Upper lobe of left lung (tissue), 6 donors: ENCODE data around the gene PRORP. TPM values are rescaled to one million over a fixed set of nuclear protein-coding genes. Genes with fewer than 3 reads are reported as not detected.

Source experiments
- ATAC-seq, 2 donors: fragments of 200-7000 bp; cut with Tn5 transposase; one replicate each; pipeline ENCODE4 v1.9.1; 2022; ENCODE audit warnings: mild to moderate bottlenecking in 2 of 2, moderate library complexity in 2 of 2; ENCODE audit not compliant: low FRiP score in 2 of 2
- DNase-seq, 2 donors: peaks; one replicate each; pipeline ENCODE4 v3.0.0-alpha.2; 2019 to 2020
- H3K27ac ChIP-seq, 4 donors: fragments of 200-600 bp; sonication (generic); one replicate each; pipeline ENCODE4 v1.5.1; 2016 to 2019
- H3K27me3 ChIP-seq, 4 donors: fragments of 200-600 bp; sonication (generic); one replicate each; pipeline ENCODE4 v1.5.1; 2017 to 2019
- H3K36me3 ChIP-seq, 4 donors: fragments of 200-600 bp; sonication (generic); one replicate each; pipeline ENCODE4 v1.5.1; 2016 to 2019
- H3K4me1 ChIP-seq, 4 donors: fragments of 200-600 bp; sonication (generic); one replicate each; pipeline ENCODE4 v1.5.1; 2018 to 2019
- H3K4me3 ChIP-seq, 4 donors: fragments of 200-600 bp; sonication (generic); one replicate each; pipeline ENCODE4 v1.5.1; 2017 to 2019; ENCODE audit warnings: mild to moderate bottlenecking in 2 of 4, moderate library complexity in 1 of 4
- H3K9me3 ChIP-seq, 4 donors: fragments of 200-600 bp; sonication (generic); one replicate each; pipeline ENCODE4 v1.5.1; 2018 to 2019
- CTCF ChIP-seq, 6 experiments: fragments of 450-650 bp in 4 of 6; fragments of 200-600 bp in 2 of 6; sonication (generic) in 2 of 6; IDR thresholded peaks; one replicate each; pipeline ENCODE4 v1.5.1; 2016 to 2019; ENCODE audit warnings: antibody characterized with exemption in 6 of 6
- EP300 ChIP-seq, 4 donors: sonication (generic); formaldehyde crosslinking; IDR thresholded peaks; one replicate each; pipeline ENCODE4 v1.5.1; 2017; ENCODE audit warnings: antibody characterized with exemption in 4 of 4, control low read depth in 2 of 4
- POLR2A ChIP-seq, 4 donors: fragments of 450-650 bp; IDR thresholded peaks; one replicate each; pipeline ENCODE4 v1.5.1; 2016 to 2017; ENCODE audit warnings: antibody characterized with exemption in 4 of 4, mild to moderate bottlenecking in 2 of 4
- POLR2AphosphoS5 ChIP-seq, 2 donors: sonication (generic); formaldehyde crosslinking; IDR thresholded peaks; one replicate each; pipeline ENCODE4 v1.5.1; 2017; ENCODE audit warnings: antibody characterized with exemption in 2 of 2
- WGBS, 2 donors: methylation state at CpG; one replicate each; pipeline ENCODE4 v1.1.5; 2017 to 2018; 5-methylcytosine and 5-hydroxymethylcytosine counted together
- total RNA-seq, 6 donors: library from RNA; depleted of rRNA in 4 of 6; stranded (reverse); fragments of >200 nt in 4 of 6; gene quantifications; one replicate each; pipeline versions ENCODE4 v1.1.0 to v1.2.1, GENCODE V29; 2016 to 2021
- donor health status: DM: no; HTN: no; CAD: no; lungs with moderate emphysema.
- donor health status: DM: no; HTN: yes; CAD: no; lungs with severe emphysema.

The PRORP gene
- total RNA-seq, 6 donors from 2014 or later, result 19.0 to 43.3 (median 30.2) TPM

GRCh38 chr14:35122696-35123387 is 490 bp downstream of the PRORP start:
- peaks cover 17 to 41% (median 23%) of the 10 kb centered on the region in 4 donors for H3K4me1 ChIP-seq
- ATAC-seq (peak; percentile 8 to 47), DNase-seq (peak in 1 of 2 donors; percentile 30)

GRCh38 chr14:35123388-35123703 is 994 bp downstream of the PRORP start:
- no peaks in the 10 kb centered on the region for H3K9me3 ChIP-seq
- no peaks in the 10 kb centered on the region for H3K27me3 ChIP-seq
- peak overlapping the region; percentile 93 to 97 (median 96) for H3K27ac ChIP-seq
- no peak for DNase-seq
- H3K4me3 ChIP-seq, result peak overlapping the region; percentile 53 to 82 (median 71)
- ATAC-seq, result no peak
- 20 to 48% methylated on average over 3 of the region's 3 CpGs for WGBS, 2 donors
- peaks cover 0 to 8% (median 0%) of the 10 kb centered on the region in 4 donors for H3K36me3 ChIP-seq
- TF ChIP-seq POLR2A (IDR thresholded peaks at IDR 0.05), result no peak
- TF ChIP-seq CTCF (IDR thresholded peaks at IDR 0.05), result no peak
- TF ChIP-seq EP300 (IDR thresholded peaks at IDR 0.05), result no peak
- no peak for TF ChIP-seq POLR2AphosphoS5 (IDR thresholded peaks at IDR 0.05)
- H3K4me1 ChIP-seq, result peaks cover 17 to 41% (median 23%) of the 10 kb centered on the region in 4 donors

More at GRCh38 chr14:35122696-35123387, 490 bp downstream of the PRORP start:
- Histone ChIP-seq H3K36me3 (peaks cover 0 to 8% (median 0%) of the 10 kb centered on the region in 4 donors), H3K27me3 (no peaks in the 10 kb centered on the region), H3K4me3 (peak overlapping the region; percentile 53 to 82 (median 71)), H3K9me3 (no peaks in the 10 kb centered on the region), H3K27ac (peak overlapping the region; percentile 93 to 97 (median 96))
- TF ChIP-seq POLR2AphosphoS5 (IDR thresholded peaks at IDR 0.05) (no peak), EP300 (IDR thresholded peaks at IDR 0.05) (no peak), POLR2A (IDR thresholded peaks at IDR 0.05) (peak in 1 of 4 donors; percentile 13), CTCF (IDR thresholded peaks at IDR 0.05) (no peak)
- WGBS, 2 donors, result 5 to 18% methylated on average over 7 to 22 of the region's 23 CpGs

- H3K9me3 ChIP-seq, result no peaks in the 10 kb centered on the region
- peaks cover 17 to 33% (median 23%) of the 10 kb centered on the region in 4 donors for H3K4me1 ChIP-seq
- H3K4me3 ChIP-seq, result no peak overlapping the region
- TF ChIP-seq POLR2AphosphoS5 (IDR thresholded peaks at IDR 0.05), result no peak
- no peak for TF ChIP-seq CTCF (IDR thresholded peaks at IDR 0.05)
- TF ChIP-seq EP300 (IDR thresholded peaks at IDR 0.05), result no peak
- no peak for TF ChIP-seq POLR2A (IDR thresholded peaks at IDR 0.05)
- peak overlapping the region in 2 of 4 donors; percentile 93 to 97 for H3K27ac ChIP-seq
- peaks cover 0 to 8% (median 0%) of the 10 kb centered on the region in 4 donors for H3K36me3 ChIP-seq
- WGBS, 2 donors, result 67 to 100% methylated on average over 1 of the region's 1 CpG
- ATAC-seq (no peak), DNase-seq (no peak)
- H3K27me3 ChIP-seq, result no peaks in the 10 kb centered on the region
Observed at GRCh38 chr14:35124127-35124526, 1.8 kb downstream of the PRORP start.

GRCh38 chr14:35133542-35134328 is 11.4 kb downstream of the PRORP start:
- Histone ChIP-seq H3K4me3 (no peak overlapping the region), H3K36me3 (peaks cover 0 to 28% (median 11%) of the 10 kb centered on the region in 4 donors), H3K27me3 (no peaks in the 10 kb centered on the region), H3K4me1 (no peaks in the 10 kb centered on the region), H3K9me3 (no peaks in the 10 kb centered on the region), H3K27ac (no peak overlapping the region)
- 78 to 83% methylated on average over 5 to 6 of the region's 6 CpGs for WGBS, 2 donors
- DNase-seq (peak in 1 of 2 donors; percentile 34), ATAC-seq (no peak)
- no peak for TF ChIP-seq EP300 (IDR thresholded peaks at IDR 0.05)
- TF ChIP-seq CTCF (IDR thresholded peaks at IDR 0.05), result peak in 1 of 6 experiments; percentile 12
- TF ChIP-seq POLR2A (IDR thresholded peaks at IDR 0.05), result no peak
- TF ChIP-seq POLR2AphosphoS5 (IDR thresholded peaks at IDR 0.05), result no peak
